ENCODE results near the gene GMPPA. TPM values are rescaled to one million over a fixed set of nuclear protein-coding genes. Genes with fewer than 3 reads are reported as not detected.

The GMPPA gene
- polyA plus RNA-seq, 2 of the 4 experiments (the other 2 are of a cell fraction), result 36.2 to 46.2 TPM

DNA sequence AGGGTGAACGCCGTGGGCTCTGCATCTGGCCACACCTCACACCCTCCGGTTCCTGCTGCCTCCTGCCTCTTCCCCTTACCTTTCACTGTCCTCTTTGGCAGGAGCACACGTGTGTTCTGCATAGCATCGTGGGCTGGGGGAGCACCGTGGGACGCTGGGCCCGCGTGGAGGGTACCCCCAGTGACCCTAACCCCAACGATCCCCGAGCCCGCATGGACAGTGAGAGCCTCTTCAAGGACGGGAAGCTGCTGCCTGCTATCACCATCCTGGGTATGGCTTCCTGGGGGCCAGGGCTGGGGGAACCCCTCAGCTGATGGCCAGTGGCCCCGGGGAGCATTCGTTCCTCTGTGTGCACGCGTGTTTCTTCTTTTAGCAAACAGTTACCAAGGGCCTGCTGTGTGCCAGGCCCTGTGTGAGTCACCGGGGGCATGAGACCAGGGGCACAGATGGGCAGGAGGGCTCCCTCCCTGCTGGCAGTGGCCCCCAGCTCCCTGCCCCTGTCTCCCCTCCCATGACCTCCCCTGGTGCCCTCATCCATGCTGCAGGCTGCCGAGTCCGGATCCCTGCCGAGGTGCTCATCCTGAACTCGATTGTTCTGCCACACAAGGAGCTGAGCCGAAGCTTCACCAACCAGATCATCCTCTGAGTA is 7.6 kb downstream of the GMPPA start:
- CTCF ChIA-PET, result interaction anchor here (1.8 to 89.4 kb wide), 4 partner anchors 0 to 104 kb away, joined by 4 to 3291 read pairs (median 1652); partner anchors contain the start of genes ASIC4, CHPF, GMPPA and SPEG
- WGBS (ENCODE audit: missing lambda C conversion rate), result 90% methylated on average over 12 of the region's 23 CpGs
- Histone ChIP-seq H3K4me3 (no peak overlapping the region), H3K4me1 (peaks cover 12% of the 10 kb centered on the region), H3K4me2 (no peak overlapping the region), H3K27ac (no peak overlapping the region), H3K9me3 (no peaks in the 10 kb centered on the region)
- POLR2A ChIA-PET, result no interaction called here
- no peak for ATAC-seq
- no peak for DNase-seq (ENCODE audit: low read depth in 1 of 2, low spot score in 1 of 2)
- no peak for TF ChIP-seq TP53 (CRISPR knock-in tag; IDR thresholded peaks at IDR 0.05)
- TF ChIP-seq ZSCAN20 (CRISPR knock-in tag; IDR thresholded peaks at IDR 0.05), result no peak
- TF ChIP-seq CBX8 (IDR thresholded peaks at IDR 0.05), result no peak
- no peak for TF ChIP-seq RFX5 (IDR thresholded peaks at IDR 0.05)
- no peak for TF ChIP-seq NR3C1 (IDR thresholded peaks at IDR 0.05)
- TF ChIP-seq EHF (CRISPR knock-in tag; IDR thresholded peaks at IDR 0.05), result no peak
- TF ChIP-seq, protein P1, sequence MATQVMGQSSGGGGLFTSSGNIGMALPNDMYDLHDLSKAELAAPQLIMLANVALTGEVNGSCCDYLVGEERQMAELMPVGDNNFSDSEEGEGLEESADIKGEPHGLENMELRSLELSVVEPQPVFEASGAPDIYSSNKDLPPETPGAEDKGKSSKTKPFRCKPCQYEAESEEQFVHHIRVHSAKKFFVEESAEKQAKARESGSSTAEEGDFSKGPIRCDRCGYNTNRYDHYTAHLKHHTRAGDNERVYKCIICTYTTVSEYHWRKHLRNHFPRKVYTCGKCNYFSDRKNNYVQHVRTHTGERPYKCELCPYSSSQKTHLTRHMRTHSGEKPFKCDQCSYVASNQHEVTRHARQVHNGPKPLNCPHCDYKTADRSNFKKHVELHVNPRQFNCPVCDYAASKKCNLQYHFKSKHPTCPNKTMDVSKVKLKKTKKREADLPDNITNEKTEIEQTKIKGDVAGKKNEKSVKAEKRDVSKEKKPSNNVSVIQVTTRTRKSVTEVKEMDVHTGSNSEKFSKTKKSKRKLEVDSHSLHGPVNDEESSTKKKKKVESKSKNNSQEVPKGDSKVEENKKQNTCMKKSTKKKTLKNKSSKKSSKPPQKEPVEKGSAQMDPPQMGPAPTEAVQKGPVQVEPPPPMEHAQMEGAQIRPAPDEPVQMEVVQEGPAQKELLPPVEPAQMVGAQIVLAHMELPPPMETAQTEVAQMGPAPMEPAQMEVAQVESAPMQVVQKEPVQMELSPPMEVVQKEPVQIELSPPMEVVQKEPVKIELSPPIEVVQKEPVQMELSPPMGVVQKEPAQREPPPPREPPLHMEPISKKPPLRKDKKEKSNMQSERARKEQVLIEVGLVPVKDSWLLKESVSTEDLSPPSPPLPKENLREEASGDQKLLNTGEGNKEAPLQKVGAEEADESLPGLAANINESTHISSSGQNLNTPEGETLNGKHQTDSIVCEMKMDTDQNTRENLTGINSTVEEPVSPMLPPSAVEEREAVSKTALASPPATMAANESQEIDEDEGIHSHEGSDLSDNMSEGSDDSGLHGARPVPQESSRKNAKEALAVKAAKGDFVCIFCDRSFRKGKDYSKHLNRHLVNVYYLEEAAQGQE (IDR thresholded peaks at IDR 0.05), result no peak
- TF ChIP-seq CHD2 (IDR thresholded peaks at IDR 0.05; ENCODE audit: low read length, partially characterized antibody), result no peak
- no peak for TF ChIP-seq CHD4 (IDR thresholded peaks at IDR 0.05; ENCODE audit: borderline replicate concordance)
- TF ChIP-seq ZC3H11A (IDR thresholded peaks at IDR 0.05), result no peak
- TF ChIP-seq RNF2 (IDR thresholded peaks at IDR 0.05; ENCODE audit: borderline replicate concordance, low read depth), result no peak
- TF ChIP-seq PHF8 (IDR thresholded peaks at IDR 0.05; ENCODE audit: borderline replicate concordance, low read depth), result no peak
- TF ChIP-seq EHMT2 (IDR thresholded peaks at IDR 0.05; ENCODE audit: low read depth), result no peak
- FAIRE-seq, result no peak

DNA sequence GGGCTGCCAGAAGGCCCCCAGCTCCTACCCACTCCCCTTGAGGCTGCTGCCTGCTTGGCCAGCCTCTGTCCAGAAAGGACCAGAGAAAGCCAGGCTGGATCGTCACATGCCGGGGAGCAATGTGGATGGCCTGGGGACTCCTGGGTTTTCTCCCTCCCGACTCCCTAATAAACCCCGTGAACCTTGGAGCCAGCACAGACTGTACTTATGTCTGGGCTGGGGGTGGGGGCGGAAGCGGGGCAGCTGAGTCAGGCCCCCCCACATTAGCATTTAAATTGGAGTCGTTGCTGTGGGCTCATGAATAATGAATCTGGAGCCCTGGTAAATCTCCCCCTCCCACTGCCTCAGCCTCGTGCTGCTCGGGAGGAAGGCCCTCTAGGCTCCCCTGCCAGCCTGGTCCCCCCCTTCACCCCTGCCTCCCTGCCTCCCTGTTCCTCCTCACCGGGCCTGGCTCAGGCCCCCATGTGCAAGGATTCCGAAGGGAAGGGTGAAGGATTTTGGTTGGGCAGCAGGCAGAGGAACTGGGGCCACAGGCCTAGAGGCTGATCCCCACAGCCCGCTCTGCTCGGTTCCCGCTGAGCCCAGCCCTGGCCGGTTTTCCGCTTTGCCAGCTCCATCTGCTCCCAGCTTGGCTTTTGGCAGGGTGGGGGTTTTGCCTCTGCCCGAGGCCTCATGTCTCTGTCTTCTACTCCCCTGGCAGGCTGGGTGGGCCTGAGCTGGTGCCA is 8.3 kb downstream of the GMPPA start:
- Histone ChIP-seq H3K4me2 (no peak overlapping the region), H3K9me3 (no peaks in the 10 kb centered on the region), H3K27ac (no peak overlapping the region), H3K4me3 (no peak overlapping the region), H3K4me1 (peaks cover 12% of the 10 kb centered on the region)
- DNase-seq (ENCODE audit: low read depth in 1 of 2, low spot score in 1 of 2) (no peak), FAIRE-seq (no peak), ATAC-seq (no peak)
- WGBS (ENCODE audit: missing lambda C conversion rate), result 83% methylated on average over 16 of the region's 17 CpGs
- ChIA-PET POLR2A (interaction anchor here (1.3 kb wide), 1 partner anchor 9 kb away, joined by 9 read pairs; the partner anchor contains the start of gene GMPPA), CTCF (interaction anchor here (1.8 to 89.4 kb wide), 4 partner anchors 1 to 105 kb away, joined by 4 to 3291 read pairs (median 1652); partner anchors contain the start of genes ASIC4, CHPF, GMPPA and SPEG)
- no peak for TF ChIP-seq HEYL (CRISPR knock-in tag; IDR thresholded peaks at IDR 0.05)
- TF ChIP-seq RNF2 (IDR thresholded peaks at IDR 0.05; ENCODE audit: borderline replicate concordance, low read depth), result no peak
- TF ChIP-seq, protein P2, sequence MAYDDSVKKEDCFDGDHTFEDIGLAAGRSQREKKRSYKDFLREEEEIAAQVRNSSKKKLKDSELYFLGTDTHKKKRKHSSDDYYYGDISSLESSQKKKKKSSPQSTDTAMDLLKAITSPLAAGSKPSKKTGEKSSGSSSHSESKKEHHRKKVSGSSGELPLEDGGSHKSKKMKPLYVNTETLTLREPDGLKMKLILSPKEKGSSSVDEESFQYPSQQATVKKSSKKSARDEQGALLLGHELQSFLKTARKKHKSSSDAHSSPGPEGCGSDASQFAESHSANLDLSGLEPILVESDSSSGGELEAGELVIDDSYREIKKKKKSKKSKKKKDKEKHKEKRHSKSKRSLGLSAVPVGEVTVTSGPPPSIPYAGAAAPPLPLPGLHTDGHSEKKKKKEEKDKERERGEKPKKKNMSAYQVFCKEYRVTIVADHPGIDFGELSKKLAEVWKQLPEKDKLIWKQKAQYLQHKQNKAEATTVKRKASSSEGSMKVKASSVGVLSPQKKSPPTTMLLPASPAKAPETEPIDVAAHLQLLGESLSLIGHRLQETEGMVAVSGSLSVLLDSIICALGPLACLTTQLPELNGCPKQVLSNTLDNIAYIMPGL (CRISPR knock-in tag; IDR thresholded peaks at IDR 0.05; ENCODE audit: borderline replicate concordance), result no peak
- no peak for TF ChIP-seq PHF8 (IDR thresholded peaks at IDR 0.05; ENCODE audit: borderline replicate concordance, low read depth)
- no peak for TF ChIP-seq CHD2 (IDR thresholded peaks at IDR 0.05; ENCODE audit: low read length, partially characterized antibody)
- TF ChIP-seq, protein P3, sequence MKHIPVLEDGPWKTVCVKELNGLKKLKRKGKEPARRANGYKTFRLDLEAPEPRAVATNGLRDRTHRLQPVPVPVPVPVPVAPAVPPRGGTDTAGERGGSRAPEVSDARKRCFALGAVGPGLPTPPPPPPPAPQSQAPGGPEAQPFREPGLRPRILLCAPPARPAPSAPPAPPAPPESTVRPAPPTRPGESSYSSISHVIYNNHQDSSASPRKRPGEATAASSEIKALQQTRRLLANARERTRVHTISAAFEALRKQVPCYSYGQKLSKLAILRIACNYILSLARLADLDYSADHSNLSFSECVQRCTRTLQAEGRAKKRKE (CRISPR knock-in tag; IDR thresholded peaks at IDR 0.05; ENCODE audit: low read depth), result no peak
- no peak for TF ChIP-seq BHLHE40 (IDR thresholded peaks at IDR 0.05; ENCODE audit: low read depth, low read length)
- TF ChIP-seq, protein P1 (IDR thresholded peaks at IDR 0.05), result no peak
- no peak for TF ChIP-seq RFX5 (IDR thresholded peaks at IDR 0.05)
- TF ChIP-seq FOSB (CRISPR knock-in tag; IDR thresholded peaks at IDR 0.05), result no peak
- TF ChIP-seq FOXS1 (CRISPR knock-in tag; IDR thresholded peaks at IDR 0.05), result no peak
- no peak for TF ChIP-seq ESRRA (IDR thresholded peaks at IDR 0.05; ENCODE audit: borderline replicate concordance, low read length)
- TF ChIP-seq, protein P4, sequence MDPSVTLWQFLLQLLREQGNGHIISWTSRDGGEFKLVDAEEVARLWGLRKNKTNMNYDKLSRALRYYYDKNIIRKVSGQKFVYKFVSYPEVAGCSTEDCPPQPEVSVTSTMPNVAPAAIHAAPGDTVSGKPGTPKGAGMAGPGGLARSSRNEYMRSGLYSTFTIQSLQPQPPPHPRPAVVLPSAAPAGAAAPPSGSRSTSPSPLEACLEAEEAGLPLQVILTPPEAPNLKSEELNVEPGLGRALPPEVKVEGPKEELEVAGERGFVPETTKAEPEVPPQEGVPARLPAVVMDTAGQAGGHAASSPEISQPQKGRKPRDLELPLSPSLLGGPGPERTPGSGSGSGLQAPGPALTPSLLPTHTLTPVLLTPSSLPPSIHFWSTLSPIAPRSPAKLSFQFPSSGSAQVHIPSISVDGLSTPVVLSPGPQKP (IDR thresholded peaks at IDR 0.05; ENCODE audit: low read depth, low read length), result no peak

Data from A549 (cell line).